GM06990 (cell line): ENCODE data around the gene CAMK2A.
"Not testable (repeated sequence)": the region's sequence is repeated elsewhere in the genome, so short reads cannot be mapped to it uniquely, and the experiment has no call there.

ENCODE experiments used
- DNase-seq: peaks from one replicate; pipeline ENCODE4 v3.0.0-alpha.2; 2011; ENCODE audit not compliant: insufficient read length; ENCODE audit errors: extremely low read depth
- H3K27me3 ChIP-seq: replicated peaks from 2 replicates; pipeline ENCODE4 v1.6.0; 2011; ENCODE audit warnings: low read length; ENCODE audit not compliant: control insufficient read depth, insufficient read depth
- H3K36me3 ChIP-seq: 2 replicates; pipeline ENCODE4 v1.5.1; 2011; ENCODE audit warnings: low read length; ENCODE audit not compliant: control insufficient read depth, insufficient read depth
- H3K4me3 ChIP-seq: replicated peaks from 2 replicates; pipeline ENCODE4 v1.5.1; 2011; ENCODE audit warnings: low read depth, mild to moderate bottlenecking, control low read depth, low read length
- TF ChIP-seq, protein P1 (sequence below): IDR thresholded peaks from 2 replicates; pipeline ENCODE4 v1.5.1; 2011; ENCODE audit warnings: low read length, control low read depth, mild to moderate bottlenecking, inconsistent platforms; ENCODE audit not compliant: insufficient read depth, poor library complexity, severe bottlenecking

Gene CAMK2A

GRCh38 chr5:150248946-150249345 lies 40.6 kb downstream of the CAMK2A start:
- no peaks in the 10 kb centered on the region for H3K36me3 ChIP-seq
- DNase-seq = no peak
- TF ChIP-seq, protein P1, sequence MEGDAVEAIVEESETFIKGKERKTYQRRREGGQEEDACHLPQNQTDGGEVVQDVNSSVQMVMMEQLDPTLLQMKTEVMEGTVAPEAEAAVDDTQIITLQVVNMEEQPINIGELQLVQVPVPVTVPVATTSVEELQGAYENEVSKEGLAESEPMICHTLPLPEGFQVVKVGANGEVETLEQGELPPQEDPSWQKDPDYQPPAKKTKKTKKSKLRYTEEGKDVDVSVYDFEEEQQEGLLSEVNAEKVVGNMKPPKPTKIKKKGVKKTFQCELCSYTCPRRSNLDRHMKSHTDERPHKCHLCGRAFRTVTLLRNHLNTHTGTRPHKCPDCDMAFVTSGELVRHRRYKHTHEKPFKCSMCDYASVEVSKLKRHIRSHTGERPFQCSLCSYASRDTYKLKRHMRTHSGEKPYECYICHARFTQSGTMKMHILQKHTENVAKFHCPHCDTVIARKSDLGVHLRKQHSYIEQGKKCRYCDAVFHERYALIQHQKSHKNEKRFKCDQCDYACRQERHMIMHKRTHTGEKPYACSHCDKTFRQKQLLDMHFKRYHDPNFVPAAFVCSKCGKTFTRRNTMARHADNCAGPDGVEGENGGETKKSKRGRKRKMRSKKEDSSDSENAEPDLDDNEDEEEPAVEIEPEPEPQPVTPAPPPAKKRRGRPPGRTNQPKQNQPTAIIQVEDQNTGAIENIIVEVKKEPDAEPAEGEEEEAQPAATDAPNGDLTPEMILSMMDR = no peak
- H3K27me3 ChIP-seq = no peaks in the 10 kb centered on the region; the same call in 1 of the 2 replicates
- no peak overlapping the region for H3K4me3 ChIP-seq

- DNase-seq, H3K27me3 ChIP-seq, H3K36me3 ChIP-seq, H3K4me3 ChIP-seq: not testable (repeated sequence)
Observed at GRCh38 chr5:150248493-150248892, 41.1 kb downstream of the CAMK2A start.

DNA sequence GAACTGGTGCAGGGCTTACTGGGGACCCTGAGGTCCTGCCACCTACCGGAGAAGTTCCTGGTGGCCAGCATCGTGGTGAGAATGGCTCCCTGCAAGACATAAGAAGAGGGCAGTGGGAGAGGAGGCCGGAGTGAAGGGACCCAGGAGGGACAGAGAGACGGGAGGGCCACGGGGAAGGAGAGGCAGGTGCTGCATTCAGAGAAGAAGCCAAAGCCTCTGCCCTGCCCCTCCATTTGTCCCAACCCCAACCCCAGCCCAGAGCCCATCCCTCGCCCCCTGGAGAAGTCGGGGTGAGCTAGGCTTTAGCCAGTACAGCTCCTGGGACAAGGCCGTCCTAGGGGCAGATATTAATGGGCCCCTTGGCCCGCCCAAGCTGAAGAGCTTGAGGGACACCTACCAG lies 41.8 kb downstream of the CAMK2A start:
- H3K36me3 ChIP-seq = no peaks in the 10 kb centered on the region
- H3K4me3 ChIP-seq = no peak overlapping the region
- TF ChIP-seq, protein P1 = no peak
- no peak for DNase-seq
- no peaks in the 10 kb centered on the region; the same call in 1 of the 2 replicates for H3K27me3 ChIP-seq

DNA sequence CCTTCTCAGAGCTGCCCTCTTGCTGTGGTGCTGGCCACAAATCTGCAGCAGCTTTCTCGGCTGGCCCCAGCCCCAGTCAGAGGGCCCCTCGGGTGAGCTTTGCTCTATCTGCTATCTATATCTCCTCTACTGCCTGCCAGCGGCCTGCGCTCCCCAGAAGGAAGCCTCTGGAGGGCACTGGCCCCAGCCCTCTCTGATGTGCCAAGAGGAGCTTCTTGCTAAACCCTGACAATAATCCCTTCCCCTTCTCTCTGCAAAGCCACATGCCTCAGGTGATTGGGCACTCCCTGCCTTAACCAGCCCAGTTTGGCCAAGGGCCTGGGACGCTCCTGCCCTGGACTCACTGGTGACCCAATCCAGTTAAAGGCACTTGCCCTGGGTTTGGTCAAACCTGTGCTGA lies 42.7 kb downstream of the CAMK2A start:
- Histone ChIP-seq H3K36me3 (no peaks in the 10 kb centered on the region), H3K27me3 (no peaks in the 10 kb centered on the region), H3K4me3 (no peak overlapping the region)
- TF ChIP-seq, protein P1 = no peak
- no peak for DNase-seq

GRCh38 chr5:150246429-150246828 lies 43.1 kb downstream of the CAMK2A start:
- no peak for DNase-seq
- Histone ChIP-seq H3K27me3 (no peaks in the 10 kb centered on the region), H3K36me3 (no peaks in the 10 kb centered on the region), H3K4me3 (no peak overlapping the region)
- TF ChIP-seq, protein P1 = no peak

- TF ChIP-seq, protein P1 = no peak
- no peaks in the 10 kb centered on the region for H3K36me3 ChIP-seq
- H3K4me3 ChIP-seq = no peak overlapping the region
- no peak for DNase-seq
- H3K27me3 ChIP-seq = no peaks in the 10 kb centered on the region
Observed at GRCh38 chr5:150245808-150246207, 43.8 kb downstream of the CAMK2A start.
